BLaER1 (cell line): Measurements from ENCODE around the gene MYO1D.
"Not testable (repeated sequence)": the region's sequence is repeated elsewhere in the genome, so short reads cannot be mapped to it uniquely, and the experiment has no call there.

Source experiments
- H3K27ac ChIP-seq: shearing (Covaris generic); formaldehyde crosslinking; 2 replicates; pipeline ENCODE4 v1.8.1; 2022
- H3K27me3 ChIP-seq: shearing (Covaris generic); formaldehyde crosslinking; 2 replicates; pipeline ENCODE4 v1.8.1; 2022
- H3K36me3 ChIP-seq: shearing (Covaris generic); formaldehyde crosslinking; 2 replicates; pipeline ENCODE4 v1.8.1; 2022
- H3K4me1 ChIP-seq: shearing (Covaris generic); formaldehyde crosslinking; 2 replicates; pipeline ENCODE4 v1.8.1; 2022
- H3K4me2 ChIP-seq: shearing (Covaris generic); formaldehyde crosslinking; 2 replicates; pipeline ENCODE4 v1.8.1; 2022
- H3K4me3 ChIP-seq: shearing (Covaris generic); formaldehyde crosslinking; 2 replicates; pipeline ENCODE4 v1.8.1; 2022
- H3K9ac ChIP-seq: shearing (Covaris generic); formaldehyde crosslinking; 2 replicates; pipeline ENCODE4 v1.8.1; 2022
- H3K9me3 ChIP-seq: shearing (Covaris generic); formaldehyde crosslinking; 2 replicates; pipeline ENCODE4 v1.8.1; 2022
- H4K20me1 ChIP-seq: shearing (Covaris generic); formaldehyde crosslinking; 2 replicates; pipeline ENCODE4 v1.8.1; 2022
- Cebpa-rat ChIP-seq: shearing (Covaris generic); IDR thresholded peaks from 2 replicates; pipeline ENCODE4 v1.8.1; 2022

MYO1D gene

DNA sequence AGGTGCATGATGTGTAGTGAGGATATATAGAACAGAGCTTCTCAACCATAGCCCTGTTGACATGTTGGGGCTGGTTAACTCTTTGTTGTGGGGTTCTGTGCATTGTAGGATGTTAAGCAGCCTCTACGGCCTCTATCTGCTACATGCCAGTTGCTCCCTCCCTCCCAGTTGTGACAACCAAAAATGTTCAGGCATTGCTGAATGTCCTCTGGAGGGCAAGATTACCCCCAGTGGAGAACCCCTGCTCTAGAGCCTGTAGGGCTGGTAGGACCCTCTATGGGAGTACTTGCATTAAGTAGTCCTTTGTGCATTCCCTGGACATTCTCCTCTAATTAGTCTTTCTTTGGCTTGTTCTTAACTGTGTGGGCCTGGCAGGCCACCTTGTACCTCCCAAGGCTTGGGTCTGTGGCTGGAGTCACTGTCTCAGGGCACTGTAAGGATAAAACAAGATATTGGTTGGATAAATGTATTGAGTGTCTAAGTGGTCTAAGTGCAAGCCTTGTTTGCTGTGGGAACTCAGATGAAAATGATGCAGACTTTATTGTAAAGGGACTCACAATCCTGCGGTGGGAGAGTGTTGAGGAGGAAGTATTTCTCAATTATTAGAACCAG, 19.8 kb upstream of the MYO1D start:
- H3K27ac ChIP-seq, result no peak overlapping the region
- no peak overlapping the region for H3K9ac ChIP-seq
- TF ChIP-seq Cebpa-rat, result no peak
- H3K27me3 ChIP-seq, result no peaks in the 10 kb centered on the region
- H3K4me3 ChIP-seq, result no peak overlapping the region
- H3K4me2 ChIP-seq, result no peak overlapping the region
- H4K20me1 ChIP-seq, result no peaks in the 10 kb centered on the region
- peaks cover 13% of the 10 kb centered on the region; the same call in 1 of the 2 replicates for H3K9me3 ChIP-seq
- no peaks in the 10 kb centered on the region for H3K36me3 ChIP-seq
- no peaks in the 10 kb centered on the region for H3K4me1 ChIP-seq

DNA sequence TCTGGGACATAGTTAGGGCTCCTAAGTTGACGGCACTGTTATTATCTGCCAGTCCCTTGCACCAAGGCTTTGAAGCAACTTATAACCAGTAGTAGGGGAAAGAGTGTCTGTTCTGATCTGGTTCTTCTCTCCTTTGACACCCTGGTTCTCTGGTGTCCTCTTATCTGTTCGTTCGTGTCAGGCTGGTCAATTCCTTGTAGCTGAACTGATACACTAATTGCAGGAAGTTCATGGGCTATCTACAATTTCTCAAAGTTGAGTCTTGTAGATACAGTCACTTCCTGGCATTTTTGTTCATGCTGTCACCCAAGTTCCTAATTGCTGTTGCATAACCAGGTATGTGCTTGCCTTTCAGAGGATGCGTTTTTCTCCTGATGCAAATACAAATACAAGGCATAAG, 17.3 kb upstream of the MYO1D start:
- Histone ChIP-seq H3K4me2 (no peak overlapping the region), H3K27me3 (no peaks in the 10 kb centered on the region), H3K36me3 (no peaks in the 10 kb centered on the region), H3K27ac (no peak overlapping the region), H3K9me3 (no peaks in the 10 kb centered on the region), H4K20me1 (no peaks in the 10 kb centered on the region), H3K4me1 (no peaks in the 10 kb centered on the region), H3K4me3 (no peak overlapping the region), H3K9ac (no peak overlapping the region)
- TF ChIP-seq Cebpa-rat, result no peak

DNA sequence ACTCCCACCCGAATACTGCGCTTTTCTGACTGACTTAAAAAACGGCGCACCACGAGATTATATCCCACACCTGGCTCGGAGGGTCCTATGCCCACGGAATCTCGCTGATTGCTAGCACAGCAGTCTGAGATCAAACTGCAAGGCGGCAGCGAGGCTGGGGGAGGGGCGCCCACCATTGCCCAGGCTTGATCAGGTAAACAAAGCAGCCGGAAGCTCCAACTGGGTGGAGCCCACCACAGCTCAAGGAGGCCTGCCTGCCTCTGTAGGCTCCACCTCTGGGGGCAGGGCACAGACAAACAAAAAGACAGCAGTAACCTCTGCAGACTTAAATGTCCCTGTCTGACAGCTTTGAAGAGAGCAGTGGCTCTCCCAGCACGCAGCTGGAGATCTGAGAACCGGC, 10.5 kb upstream of the MYO1D start:
- H3K9me3 ChIP-seq, H3K4me2 ChIP-seq, H3K27me3 ChIP-seq, H3K36me3 ChIP-seq, H3K27ac ChIP-seq, H3K4me3 ChIP-seq, H3K9ac ChIP-seq, H4K20me1 ChIP-seq, H3K4me1 ChIP-seq: not testable (repeated sequence)

DNA sequence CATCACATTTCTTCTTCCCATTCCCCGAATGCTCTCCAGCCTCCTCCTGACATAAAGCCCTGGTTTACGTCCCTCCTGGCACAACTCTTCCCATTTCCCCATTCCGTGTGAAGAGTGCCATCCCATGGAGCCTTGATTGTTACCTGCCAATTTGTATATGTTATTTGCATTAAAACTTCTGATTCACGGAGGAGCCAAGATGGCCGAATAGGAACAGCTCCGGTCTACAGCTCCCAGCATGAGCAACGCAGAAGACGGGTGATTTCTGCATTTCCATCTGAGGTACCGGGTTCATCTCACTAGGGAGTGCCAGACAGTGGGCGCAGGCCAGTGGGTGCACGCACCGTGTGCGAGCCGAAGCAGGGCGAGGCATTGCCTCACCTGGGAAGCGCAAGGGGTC, 10.0 kb upstream of the MYO1D start:
- not testable (repeated sequence) for H3K27me3 ChIP-seq, H4K20me1 ChIP-seq, H3K9me3 ChIP-seq, H3K4me3 ChIP-seq, H3K4me2 ChIP-seq, H3K9ac ChIP-seq, H3K27ac ChIP-seq, H3K36me3 ChIP-seq, H3K4me1 ChIP-seq

DNA sequence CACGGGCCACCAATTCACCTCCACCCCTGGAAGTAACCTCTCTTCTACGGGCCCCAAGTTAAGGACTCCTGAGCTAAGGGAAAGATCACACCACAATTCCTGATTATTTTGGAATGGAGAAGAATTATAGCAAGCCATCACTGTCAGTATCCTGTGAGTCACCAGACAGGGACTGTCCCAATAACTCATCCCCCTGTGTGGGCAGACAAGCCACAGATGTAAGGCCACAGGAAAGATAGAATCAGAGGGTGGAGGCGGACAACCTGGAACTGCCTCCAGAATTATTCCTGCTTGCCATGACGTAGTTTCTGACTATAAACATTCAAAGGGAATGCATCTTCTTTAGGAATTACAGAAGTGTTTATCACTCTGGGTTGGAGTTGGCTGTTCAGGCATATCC, 5.8 kb upstream of the MYO1D start:
- H3K9ac ChIP-seq, result no peak overlapping the region
- no peak overlapping the region for H3K4me2 ChIP-seq
- H3K27me3 ChIP-seq, result no peaks in the 10 kb centered on the region
- no peaks in the 10 kb centered on the region for H3K36me3 ChIP-seq
- H3K4me3 ChIP-seq, result no peak overlapping the region
- no peaks in the 10 kb centered on the region for H4K20me1 ChIP-seq
- no peak for TF ChIP-seq Cebpa-rat
- H3K9me3 ChIP-seq, result no peaks in the 10 kb centered on the region
- peaks cover 13% of the 10 kb centered on the region for H3K4me1 ChIP-seq
- no peak overlapping the region for H3K27ac ChIP-seq

DNA sequence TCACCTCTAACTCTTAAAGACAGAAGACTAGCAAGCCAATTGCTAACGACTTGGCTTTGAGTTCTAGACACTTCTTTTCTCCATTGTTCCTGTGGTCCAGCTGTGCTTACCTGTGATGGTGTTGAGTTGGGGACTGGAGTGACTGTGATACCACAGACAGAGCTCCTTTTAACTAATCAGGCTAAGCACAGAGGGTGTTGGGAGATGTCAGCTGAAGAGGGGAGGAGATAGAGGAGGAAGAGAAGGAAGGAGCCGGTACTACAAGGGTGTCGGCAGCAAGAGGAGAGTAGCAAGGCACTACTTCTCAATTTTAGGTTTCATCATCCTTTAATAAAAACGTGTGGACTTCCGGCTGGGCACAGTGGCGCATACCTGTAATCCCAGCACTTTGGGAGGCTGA, 5.1 kb upstream of the MYO1D start:
- H3K4me2 ChIP-seq, result no peak overlapping the region
- no peaks in the 10 kb centered on the region for H3K9me3 ChIP-seq
- TF ChIP-seq Cebpa-rat, result no peak
- H4K20me1 ChIP-seq, result no peaks in the 10 kb centered on the region
- H3K4me3 ChIP-seq, result no peak overlapping the region
- H3K27ac ChIP-seq, result no peak overlapping the region
- no peak overlapping the region for H3K9ac ChIP-seq
- H3K36me3 ChIP-seq, result no peaks in the 10 kb centered on the region
- H3K27me3 ChIP-seq, result no peaks in the 10 kb centered on the region
- peaks cover 17% of the 10 kb centered on the region for H3K4me1 ChIP-seq

DNA sequence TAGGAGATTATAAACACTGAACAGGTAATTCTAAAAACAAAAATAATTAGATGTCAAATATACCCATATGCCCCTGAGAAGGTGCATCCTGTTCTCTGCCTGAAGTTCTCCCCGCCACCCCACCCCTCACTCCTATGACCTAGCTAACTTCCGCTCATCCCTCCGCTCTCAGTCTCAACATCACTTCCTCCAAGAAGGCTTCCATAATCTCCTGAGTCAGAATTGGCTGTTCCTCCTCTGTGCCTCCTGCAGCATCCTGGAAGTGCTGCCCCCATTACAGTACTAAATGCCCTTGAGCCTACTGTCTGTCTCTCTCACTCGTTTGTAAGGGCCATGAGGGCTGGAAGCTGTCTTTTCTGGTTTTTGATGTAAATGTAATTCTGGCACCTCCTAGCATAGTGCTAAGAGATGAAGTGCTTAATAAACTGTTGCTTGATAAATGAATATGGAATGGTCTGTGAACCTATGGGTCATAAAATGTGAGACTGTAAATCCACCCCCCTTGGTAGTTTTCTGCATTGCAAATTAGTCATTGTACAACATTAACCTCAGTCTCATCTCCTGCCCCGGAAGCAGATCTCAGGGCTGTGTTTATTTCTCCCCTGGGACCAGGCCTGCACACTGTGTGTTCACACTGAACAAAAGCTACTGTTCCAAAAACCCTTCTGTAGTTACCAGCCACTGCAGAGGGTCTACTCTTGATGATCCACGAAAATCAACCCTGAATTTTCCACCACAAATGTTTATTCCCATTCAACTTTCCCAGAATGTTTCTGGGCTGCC, 3.9 kb upstream of the MYO1D start:
- peaks cover 23% of the 10 kb centered on the region for H3K4me1 ChIP-seq
- no peak overlapping the region for H3K4me3 ChIP-seq
- no peak overlapping the region for H3K9ac ChIP-seq
- peaks cover 8% of the 10 kb centered on the region for H3K27me3 ChIP-seq
- H3K27ac ChIP-seq, result no peak overlapping the region
- H4K20me1 ChIP-seq, result no peaks in the 10 kb centered on the region
- no peak for TF ChIP-seq Cebpa-rat
- H3K4me2 ChIP-seq, result 0 out of 2 replicates have a peak overlapping the region, but pooled peaks have one; percentile 20
- no peaks in the 10 kb centered on the region for H3K9me3 ChIP-seq
- H3K36me3 ChIP-seq, result no peaks in the 10 kb centered on the region

DNA sequence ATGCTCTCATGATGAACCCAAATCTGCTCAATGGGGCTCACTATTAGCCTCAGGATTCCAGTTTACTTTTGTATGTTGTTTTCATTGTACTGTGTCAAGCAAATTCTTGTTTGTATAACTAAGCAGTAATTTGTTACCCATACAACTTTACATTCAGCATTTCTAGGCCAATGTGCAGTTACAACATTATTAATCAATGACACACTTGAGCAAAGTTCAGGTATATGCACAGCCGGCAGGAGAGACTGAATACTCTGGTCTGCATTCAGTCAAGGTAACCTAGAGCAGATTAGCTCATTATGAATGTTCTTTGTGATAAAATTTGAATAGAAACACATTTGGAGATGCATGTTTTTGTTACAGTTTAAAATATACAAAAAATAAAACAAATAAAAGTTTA, 2.2 kb upstream of the MYO1D start:
- TF ChIP-seq Cebpa-rat, result no peak
- Histone ChIP-seq H3K27ac (no peak overlapping the region), H3K4me1 (peaks cover 27% of the 10 kb centered on the region)

DNA sequence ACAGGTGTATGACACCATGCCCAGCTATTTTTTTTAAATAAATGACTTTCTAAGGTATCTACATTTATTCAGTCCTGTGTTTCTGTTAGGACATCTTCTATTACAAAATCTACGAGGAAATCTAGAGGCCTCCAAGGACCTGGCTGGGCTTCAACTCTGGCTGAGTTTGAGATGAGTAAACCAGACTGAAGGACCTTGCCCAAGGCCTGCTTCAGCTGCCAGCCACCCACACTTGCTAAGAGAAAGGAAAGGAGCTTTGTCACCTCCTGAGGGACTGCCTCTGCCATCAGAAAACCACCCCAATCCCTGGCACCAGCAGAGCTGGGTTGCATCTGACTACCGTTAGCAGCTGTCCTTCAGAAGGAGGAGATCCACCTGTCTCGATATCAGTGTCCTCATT, 1.3 kb upstream of the MYO1D start:
- H4K20me1 ChIP-seq, result peaks cover 10% of the 10 kb centered on the region; the same call in 1 of the 2 replicates
- H3K9ac ChIP-seq, result no peak overlapping the region
- TF ChIP-seq Cebpa-rat, result no peak

More for the DNA sequence above, 2.2 kb upstream of the MYO1D start:
- Histone ChIP-seq H4K20me1 (peaks cover 5% of the 10 kb centered on the region; the same call in 1 of the 2 replicates), H3K27me3 (peaks cover 8% of the 10 kb centered on the region), H3K36me3 (no peaks in the 10 kb centered on the region), H3K4me2 (no peak overlapping the region), H3K9ac (no peak overlapping the region), H3K4me3 (no peak overlapping the region), H3K9me3 (no peaks in the 10 kb centered on the region)

DNA sequence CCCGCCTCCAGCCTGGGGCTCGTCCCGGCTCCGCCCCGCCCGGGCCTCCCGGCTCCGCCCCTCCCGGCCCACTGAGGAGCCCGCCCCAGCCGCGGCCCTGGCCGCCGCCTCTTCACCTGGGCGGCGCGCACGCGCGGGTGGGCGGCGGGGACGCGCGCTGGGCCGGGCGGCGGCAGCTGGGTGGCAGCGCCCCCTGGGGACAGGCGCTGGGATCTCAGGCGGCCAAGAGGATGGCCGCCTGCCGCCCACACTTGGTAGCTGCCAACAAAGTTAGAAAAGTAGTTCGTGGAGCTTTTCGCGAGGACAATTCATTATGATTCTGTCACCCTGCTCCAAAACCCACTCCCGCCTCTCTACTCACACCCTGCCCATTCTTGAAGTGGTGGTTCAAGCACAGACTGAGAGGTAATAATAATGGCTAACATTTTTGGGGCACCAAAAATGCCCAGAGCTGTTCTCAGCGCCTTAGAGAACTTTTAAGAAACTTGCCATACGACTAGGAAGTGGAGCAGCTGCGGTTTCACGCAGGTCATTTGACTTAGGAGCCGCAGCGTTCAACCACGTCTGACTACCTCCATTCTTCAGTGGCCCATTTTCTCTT, 340 bp upstream of the MYO1D start:
- peaks cover 27% of the 10 kb centered on the region for H3K4me1 ChIP-seq
- peaks cover 8% of the 10 kb centered on the region for H3K27me3 ChIP-seq
- H3K4me2 ChIP-seq, result peak overlapping the region; percentile 96
- 0 out of 2 replicates have a peak overlapping the region, but pooled peaks have one; percentile 71 for H3K27ac ChIP-seq
- TF ChIP-seq Cebpa-rat, result no peak
- no peaks in the 10 kb centered on the region for H3K9me3 ChIP-seq
- peak overlapping the region; percentile 78 for H3K9ac ChIP-seq
- H3K36me3 ChIP-seq, result no peaks in the 10 kb centered on the region
- peak overlapping the region; percentile 92 for H3K4me3 ChIP-seq
- H4K20me1 ChIP-seq, result peaks cover 10% of the 10 kb centered on the region; the same call in 1 of the 2 replicates

More for the DNA sequence above, 1.3 kb upstream of the MYO1D start:
- Histone ChIP-seq H3K4me2 (peak overlapping the region; percentile 86), H3K27me3 (peaks cover 8% of the 10 kb centered on the region), H3K36me3 (no peaks in the 10 kb centered on the region), H3K4me3 (no peak overlapping the region), H3K9me3 (no peaks in the 10 kb centered on the region), H3K4me1 (peaks cover 27% of the 10 kb centered on the region), H3K27ac (no peak overlapping the region)
